HepG2 (cell line): ENCODE data around the gene UCN. TPM values are rescaled to one million over a fixed set of nuclear protein-coding genes. Genes with fewer than 3 reads are reported as not detected.

ENCODE experiments used
- AKNA ChIP-seq: sonication (generic); formaldehyde crosslinking; IDR thresholded peaks from 2 replicates; pipeline ENCODE4 v1.4.0; 2020; ENCODE audit warnings: missing genetic modification reagents, borderline replicate concordance
- ARNT ChIP-seq: fragments of 450-650 bp; IDR thresholded peaks from 2 replicates; pipeline ENCODE4 v1.6.1; 2017
- DPF2 ChIP-seq: sonication (generic); formaldehyde crosslinking; IDR thresholded peaks from 2 replicates; pipeline ENCODE4 v1.4.0; 2020; ENCODE audit warnings: mild to moderate bottlenecking, low read depth, missing genetic modification reagents, borderline replicate concordance
- GPN1 ChIP-seq: sonication (generic); formaldehyde crosslinking; IDR thresholded peaks from 2 replicates; pipeline ENCODE4 v1.5.1; 2020; ENCODE audit warnings: missing genetic modification reagents, borderline replicate concordance
- HNRNPUL1 ChIP-seq: fragments of 200-400 bp; formaldehyde crosslinking; IDR thresholded peaks from 2 replicates; pipeline ENCODE4 v1.6.1; 2017; ENCODE audit warnings: low read depth, mild to moderate bottlenecking, low read length, moderate library complexity
- KAT8 ChIP-seq: IDR thresholded peaks from 2 replicates; pipeline ENCODE4 v1.6.1; 2016; ENCODE audit warnings: missing genetic modification reagents, missing compliant biosample characterization
- MIER3 ChIP-seq: IDR thresholded peaks from 2 replicates; pipeline ENCODE4 v1.6.1; 2016; ENCODE audit warnings: missing compliant biosample characterization, borderline replicate concordance
- MXD4 ChIP-seq: IDR thresholded peaks from 2 replicates; pipeline ENCODE4 v1.6.1; 2016; ENCODE audit warnings: mild to moderate bottlenecking, missing biosample characterization, missing genetic modification reagents
- NFKB2 ChIP-seq: sonication (generic); formaldehyde crosslinking; IDR thresholded peaks from 2 replicates; pipeline ENCODE4 v1.4.0; 2020; ENCODE audit warnings: missing genetic modification reagents, borderline replicate concordance
- NR3C1 ChIP-seq: sonication (generic); formaldehyde crosslinking; IDR thresholded peaks from 2 replicates; pipeline ENCODE4 v1.4.0; 2020; ENCODE audit warnings: missing genetic modification reagents
- PHF5A ChIP-seq: IDR thresholded peaks from one replicate; pipeline ENCODE4 v1.6.1; 2018; ENCODE audit warnings: low read depth, missing genetic modification reagents; ENCODE audit not compliant: unreplicated experiment
- POLR2AphosphoS5 ChIP-seq: IDR thresholded peaks from 2 replicates; pipeline ENCODE4 v1.6.1; 2012; ENCODE audit warnings: low read depth, low read length
- SRSF4 ChIP-seq: fragments of 200-400 bp; formaldehyde crosslinking; IDR thresholded peaks from one replicate; pipeline ENCODE4 v1.6.1; 2018; ENCODE audit warnings: mild to moderate bottlenecking, low read depth, low read length, moderate library complexity; ENCODE audit not compliant: poor library complexity, severe bottlenecking
- TERF1 ChIP-seq: sonication (generic); formaldehyde crosslinking; IDR thresholded peaks from 2 replicates; pipeline ENCODE4 v1.8.0; 2022; ENCODE audit warnings: mild to moderate bottlenecking, missing genetic modification reagents, moderate library complexity
- WIZ ChIP-seq: sonication (generic); formaldehyde crosslinking; IDR thresholded peaks from 2 replicates; pipeline ENCODE4 v1.5.1; 2020; ENCODE audit warnings: mild to moderate bottlenecking, missing genetic modification reagents
- ZNF17 ChIP-seq: sonication (generic); formaldehyde crosslinking; IDR thresholded peaks from 2 replicates; pipeline ENCODE4 v1.5.0; 2020; ENCODE audit warnings: mild to moderate bottlenecking, missing genetic modification reagents
- ZNF207 ChIP-seq: fragments of 450-650 bp; IDR thresholded peaks from 2 replicates; pipeline ENCODE4 v1.6.1; 2016; ENCODE audit warnings: antibody characterized with exemption, borderline replicate concordance
- ZNF605 ChIP-seq: sonication (generic); formaldehyde crosslinking; IDR thresholded peaks from 2 replicates; pipeline ENCODE4 v1.8.0; 2022; ENCODE audit warnings: mild to moderate bottlenecking, missing genetic modification reagents
- ZNF687 ChIP-seq: sonication (generic); formaldehyde crosslinking; IDR thresholded peaks from 2 replicates; pipeline ENCODE4 v1.5.1; 2020; ENCODE audit warnings: mild to moderate bottlenecking, missing genetic modification reagents, moderate library complexity
- ZNF879 ChIP-seq: sonication (generic); formaldehyde crosslinking; IDR thresholded peaks from 2 replicates; pipeline ENCODE4 v1.8.1; 2023; ENCODE audit warnings: missing genetic modification reagents
- polyA plus RNA-seq, 8 experiments: library from polyadenylated mRNA; depleted of rRNA in 3 of 8; stranded (reverse) in 7 of 8; unstranded in 1 of 8; fragments of >200 nt; fragmentation: Illumina TruSeq in 4 of 8; extraction: Trizol in 4 of 8; gene quantifications; 2 replicates each; pipeline versions ENCODE4 v1.2.1 to v1.2.3, GENCODE V29; 2011 to 2016; ENCODE audit warnings: low read depth in 4 of 8, missing spikeins in 1 of 8, mixed read lengths in 1 of 8; ENCODE audit not compliant: insufficient read depth in 1 of 8
- total RNA-seq, 5 experiments: library from RNA; depleted of rRNA; stranded (reverse); fragments of >200 nt; fragmentation: Illumina TruSeq; extraction: Trizol; gene quantifications; 2 replicates each; pipeline ENCODE4 v1.2.3, GENCODE V29; 2016; ENCODE audit warnings: low read depth in 1 of 5

Gene UCN
- total and polyA plus RNA-seq, 2 of the 13 experiments (the other 11 are each of a cell fraction or from before 2014, with no cell fraction given), result 1.2 to 2.3 TPM

- TF ChIP-seq AKNA (no peak), DPF2 (CRISPR knock-in tag) (0 out of 2 replicates have a peak, but pooled peaks have one; percentile 33), GPN1 (CRISPR knock-in tag) (no peak), ZNF879 (CRISPR knock-in tag) (no peak), HNRNPUL1 (no peak), ZNF605 (CRISPR knock-in tag) (peak; percentile 82), KAT8 (CRISPR knock-in tag) (peak; percentile 93), SRSF4 (no peak), MXD4 (peak; percentile 89), MIER3 (CRISPR knock-in tag) (peak; percentile 97), POLR2AphosphoS5 (no peak), WIZ (no peak; the same call in 1 of the 2 replicates), ZNF207 (no peak), NR3C1 (CRISPR knock-in tag) (no peak), ZNF17 (CRISPR knock-in tag) (no peak), ARNT (no peak), PHF5A (peak; percentile 79), NFKB2 (CRISPR knock-in tag) (peak; percentile 53; the same call in 1 of the 2 replicates), ZNF687 (CRISPR knock-in tag) (peak; percentile 96), TERF1 (CRISPR knock-in tag) (no peak)
Observed at GRCh38 chr2:27320958-27321543, 12.8 kb upstream of the UCN start (continued).
